Activated CD4-positive, alpha-beta T cell treated with anti-CD3 and anti-CD28 coated beads, Interleukin-2, amount 10 ng/mL, durations not matched to agents 7 days and 5 days (primary cell): Measurements from ENCODE around the gene REV3L. TPM values are rescaled to one million over a fixed set of nuclear protein-coding genes. Genes with fewer than 3 reads are reported as not detected.

Source experiments
- CTCF ChIA-PET: fragments of 350-600 bp; sonication (Branson Sonifier 250); formaldehyde crosslinking; loops from one replicate; lab custom pipeline; 2021; ENCODE audit warnings: antibody characterized with exemption; lab: Charles Lee
- POLR2A ChIA-PET: fragments of 350-600 bp; sonication (Branson Sonifier 250); formaldehyde crosslinking; loops from one replicate; lab custom pipeline; 2021; ENCODE audit warnings: antibody characterized with exemption; lab: Charles Lee
- DNase-seq: peaks from one replicate; pipeline ENCODE4 v3.0.0-alpha.2; 2020
- H3K27ac Mint-ChIP-seq: one replicate; pipeline ENCODE4 v1.8.0; 2021; ENCODE audit warnings: mild to moderate bottlenecking, moderate library complexity, mixed read lengths
- H3K27me3 Mint-ChIP-seq: one replicate; pipeline ENCODE4 v1.8.0; 2021; ENCODE audit warnings: mixed read lengths
- H3K36me3 Mint-ChIP-seq: one replicate; pipeline ENCODE4 v1.8.0; 2021; ENCODE audit warnings: low read depth, mixed read lengths
- H3K4me1 Mint-ChIP-seq: one replicate; pipeline ENCODE4 v1.8.0; 2021; ENCODE audit warnings: mixed read lengths
- H3K4me3 Mint-ChIP-seq: one replicate; pipeline ENCODE4 v1.8.0; 2021; ENCODE audit warnings: mild to moderate bottlenecking, moderate library complexity, mixed read lengths
- H3K9me3 Mint-ChIP-seq: one replicate; pipeline ENCODE4 v1.8.0; 2021; ENCODE audit warnings: mixed read lengths
- total RNA-seq, 2 experiments: library from RNA; stranded (reverse); gene quantifications; one replicate each; pipeline ENCODE4 v1.2.3, GENCODE V29; 2021

Gene REV3L
- total RNA-seq, 2 experiments from 2014 or later = 26.1 to 38.9 TPM

- Mint-ChIP-seq H3K27me3 (no peaks in the 10 kb centered on the region), H3K36me3 (peaks cover 4% of the 10 kb centered on the region), H3K4me1 (peaks cover 37% of the 10 kb centered on the region), H3K9me3 (no peaks in the 10 kb centered on the region), H3K4me3 (no peak overlapping the region), H3K27ac (no peak overlapping the region)
- DNase-seq = no peak
- ChIA-PET CTCF (interaction anchor here (1.0 kb wide), 1 partner anchor 339 kb away, joined by 3 read pairs; no protein-coding TSS in a partner anchor), POLR2A (no interaction called here)
Observed at GRCh38 chr6:111474771-111475170, 8.2 kb downstream of the REV3L start.

- no peaks in the 10 kb centered on the region for H3K9me3 Mint-ChIP-seq
- no peaks in the 10 kb centered on the region for H3K27me3 Mint-ChIP-seq
Observed at GRCh38 chr6:111474106-111474505, 8.9 kb downstream of the REV3L start.

GRCh38 chr6:111472933-111473435 is 10.0 kb downstream of the REV3L start:
- DNase-seq = no peak
- Mint-ChIP-seq H3K27ac (no peak overlapping the region), H3K9me3 (no peaks in the 10 kb centered on the region), H3K27me3 (no peaks in the 10 kb centered on the region), H3K4me1 (peaks cover 34% of the 10 kb centered on the region), H3K4me3 (no peak overlapping the region), H3K36me3 (peaks cover 6% of the 10 kb centered on the region)
- POLR2A ChIA-PET = no interaction called here
- CTCF ChIA-PET = interaction anchor here (1.0 kb wide), 1 partner anchor 214 kb away, joined by 3 read pairs; a partner anchor contains a TSS

More at GRCh38 chr6:111474106-111474505, 8.9 kb downstream of the REV3L start:
- Mint-ChIP-seq H3K4me3 (no peak overlapping the region), H3K4me1 (peaks cover 37% of the 10 kb centered on the region), H3K27ac (no peak overlapping the region), H3K36me3 (peaks cover 5% of the 10 kb centered on the region)
- CTCF ChIA-PET = interaction anchor here (1.0 kb wide), 1 partner anchor 339 kb away, joined by 3 read pairs; no protein-coding TSS in a partner anchor
- POLR2A ChIA-PET = no interaction called here
- DNase-seq = no peak

GRCh38 chr6:111471958-111472357 is 11.1 kb downstream of the REV3L start:
- Mint-ChIP-seq H3K4me3 (no peak overlapping the region), H3K27me3 (no peaks in the 10 kb centered on the region), H3K36me3 (peaks cover 6% of the 10 kb centered on the region), H3K27ac (no peak overlapping the region), H3K4me1 (peaks cover 26% of the 10 kb centered on the region), H3K9me3 (no peaks in the 10 kb centered on the region)
- DNase-seq = no peak
- CTCF ChIA-PET = interaction anchor here (1.0 kb wide), 1 partner anchor 213 kb away, joined by 3 read pairs; a partner anchor contains a TSS
- POLR2A ChIA-PET = no interaction called here

- Mint-ChIP-seq H3K9me3 (no peaks in the 10 kb centered on the region), H3K4me1 (peaks cover 25% of the 10 kb centered on the region), H3K4me3 (no peak overlapping the region), H3K27ac (no peak overlapping the region), H3K36me3 (peaks cover 6% of the 10 kb centered on the region), H3K27me3 (no peaks in the 10 kb centered on the region)
- ChIA-PET POLR2A (no interaction called here), CTCF (interaction anchor here (0.8 kb wide), 1 partner anchor 333 kb away, joined by 3 read pairs; no protein-coding TSS in a partner anchor)
- DNase-seq = no peak
Observed at GRCh38 chr6:111471533-111471932, 11.5 kb downstream of the REV3L start.

- H3K27me3 Mint-ChIP-seq = no peaks in the 10 kb centered on the region
Observed at GRCh38 chr6:111470991-111471390, 12.0 kb downstream of the REV3L start.

GRCh38 chr6:111469543-111469942 is 13.5 kb downstream of the REV3L start:
- Mint-ChIP-seq H3K4me1 (peaks cover 22% of the 10 kb centered on the region), H3K27me3 (no peaks in the 10 kb centered on the region), H3K27ac (no peak overlapping the region), H3K36me3 (peaks cover 6% of the 10 kb centered on the region), H3K4me3 (no peak overlapping the region), H3K9me3 (no peaks in the 10 kb centered on the region)
- ChIA-PET CTCF (no interaction called here), POLR2A (no interaction called here)
- DNase-seq = no peak

More at GRCh38 chr6:111470991-111471390, 12.0 kb downstream of the REV3L start:
- no peak overlapping the region for H3K27ac Mint-ChIP-seq
- H3K4me1 Mint-ChIP-seq = peaks cover 25% of the 10 kb centered on the region
- CTCF ChIA-PET = interaction anchor here (0.7 to 0.8 kb wide), 2 partner anchors 332 to 453 kb away, joined by 3 to 5 read pairs; no protein-coding TSS in a partner anchor
- H3K4me3 Mint-ChIP-seq = no peak overlapping the region
- POLR2A ChIA-PET = no interaction called here
- peaks cover 6% of the 10 kb centered on the region for H3K36me3 Mint-ChIP-seq
- no peak for DNase-seq
- no peaks in the 10 kb centered on the region for H3K9me3 Mint-ChIP-seq

GRCh38 chr6:111468329-111469012 is 14.5 kb downstream of the REV3L start:
- H3K4me3 Mint-ChIP-seq = no peak overlapping the region
- DNase-seq = no peak
- POLR2A ChIA-PET = no interaction called here
- no peaks in the 10 kb centered on the region for H3K27me3 Mint-ChIP-seq
- CTCF ChIA-PET = no interaction called here
- peaks cover 20% of the 10 kb centered on the region for H3K4me1 Mint-ChIP-seq
- no peak overlapping the region for H3K27ac Mint-ChIP-seq
- H3K36me3 Mint-ChIP-seq = peaks cover 6% of the 10 kb centered on the region
- no peaks in the 10 kb centered on the region for H3K9me3 Mint-ChIP-seq

GRCh38 chr6:111464184-111464583 is 18.8 kb downstream of the REV3L start:
- Mint-ChIP-seq H3K27me3 (no peaks in the 10 kb centered on the region), H3K9me3 (peaks cover 5% of the 10 kb centered on the region), H3K4me1 (peaks cover 19% of the 10 kb centered on the region), H3K4me3 (no peak overlapping the region), H3K27ac (no peak overlapping the region), H3K36me3 (peaks cover 27% of the 10 kb centered on the region)
- POLR2A ChIA-PET = interaction anchor here (0.7 kb wide), 1 partner anchor 39 kb away, joined by 3 read pairs; no protein-coding TSS in a partner anchor
- DNase-seq = no peak
- CTCF ChIA-PET = interaction anchor here (0.7 to 2.3 kb wide), 2 partner anchors 14 to 67 kb away, joined by 3 to 9 read pairs; no protein-coding TSS in a partner anchor

- H3K4me1 Mint-ChIP-seq = peaks cover 13% of the 10 kb centered on the region
- no peaks in the 10 kb centered on the region for H3K27me3 Mint-ChIP-seq
- no peak overlapping the region for H3K4me3 Mint-ChIP-seq
- DNase-seq = no peak
- CTCF ChIA-PET = no interaction called here
- H3K27ac Mint-ChIP-seq = no peak overlapping the region
- POLR2A ChIA-PET = no interaction called here
- peaks cover 38% of the 10 kb centered on the region for H3K36me3 Mint-ChIP-seq
- peaks cover 18% of the 10 kb centered on the region for H3K9me3 Mint-ChIP-seq
Observed at GRCh38 chr6:111462770-111463391, 20.1 kb downstream of the REV3L start.

GRCh38 chr6:111461860-111462259 is 21.2 kb downstream of the REV3L start:
- Mint-ChIP-seq H3K4me3 (peak overlapping the region; percentile 62), H3K9me3 (peaks cover 18% of the 10 kb centered on the region), H3K36me3 (peaks cover 43% of the 10 kb centered on the region), H3K4me1 (peaks cover 13% of the 10 kb centered on the region), H3K27me3 (no peaks in the 10 kb centered on the region), H3K27ac (peak overlapping the region; percentile 71)
- DNase-seq = no peak
- POLR2A ChIA-PET = interaction anchor here (0.7 kb wide), 1 partner anchor 202 kb away, joined by 4 read pairs; no protein-coding TSS in a partner anchor
- CTCF ChIA-PET = no interaction called here

GRCh38 chr6:111458670-111459232 is 24.3 kb downstream of the REV3L start:
- ChIA-PET POLR2A (no interaction called here), CTCF (no interaction called here)
- H3K4me3 Mint-ChIP-seq = no peak overlapping the region
- H3K9me3 Mint-ChIP-seq = peaks cover 18% of the 10 kb centered on the region
- H3K4me1 Mint-ChIP-seq = peaks cover 15% of the 10 kb centered on the region
- peaks cover 47% of the 10 kb centered on the region for H3K36me3 Mint-ChIP-seq
- DNase-seq = no peak
- no peaks in the 10 kb centered on the region for H3K27me3 Mint-ChIP-seq
- no peak overlapping the region for H3K27ac Mint-ChIP-seq
